ENCODE results near the gene MUC6. TPM values are rescaled to one million over a fixed set of nuclear protein-coding genes. Genes with fewer than 3 reads are reported as not detected.

MUC6 gene
- total and polyA plus RNA-seq, 8 donors: 25.5 to 239 (median 94.3) TPM

GRCh38 chr11:1067812-1068496 lies 31.4 kb upstream of the MUC6 start:
- 57 to 64% methylated on average over 8 of the region's 8 CpGs for WGBS, 2 donors

GRCh38 chr11:1064167-1064566 lies 27.6 kb upstream of the MUC6 start:
- 61 to 70% methylated on average over 3 of the region's 3 CpGs for WGBS, 2 donors
- TF ChIP-seq CTCF (IDR thresholded peaks at IDR 0.05): no peak
- ATAC-seq (peak in 2 of 4 donors; percentile 36 to 42), DNase-seq (no peak), FAIRE-seq (no peak)
- intact Hi-C loops (cut with DNase I): no loop called here
- H3K36me3 ChIP-seq: no peaks in the 10 kb centered on the region
- H3K9me3 ChIP-seq: no peaks in the 10 kb centered on the region
- no peak overlapping the region for H3K27ac ChIP-seq
- no peaks in the 10 kb centered on the region for H3K4me1 ChIP-seq
- H3K27me3 ChIP-seq: no peaks in the 10 kb centered on the region
- no peak overlapping the region for H3K4me3 ChIP-seq

More at GRCh38 chr11:1067812-1068496, 31.4 kb upstream of the MUC6 start:
- Histone ChIP-seq H3K9me3 (no peaks in the 10 kb centered on the region), H3K27ac (no peak overlapping the region), H3K27me3 (no peaks in the 10 kb centered on the region), H3K4me3 (no peak overlapping the region), H3K4me1 (peaks cover 0 to under 1% (median 0%) of the 10 kb centered on the region in 3 donors), H3K36me3 (no peaks in the 10 kb centered on the region)
- intact Hi-C loops (cut with DNase I): no loop called here
- FAIRE-seq (no peak), DNase-seq (no peak), ATAC-seq (no peak)
- TF ChIP-seq CTCF (IDR thresholded peaks at IDR 0.05): no peak

GRCh38 chr11:1062075-1062820 lies 25.7 kb upstream of the MUC6 start:
- no peaks in the 10 kb centered on the region for H3K27me3 ChIP-seq
- peak in 1 of 4 donors; percentile 30 for ATAC-seq
- H3K27ac ChIP-seq: no peak overlapping the region
- no peak for FAIRE-seq
- no peak for DNase-seq
- no peaks in the 10 kb centered on the region for H3K9me3 ChIP-seq
- no peak for TF ChIP-seq CTCF (IDR thresholded peaks at IDR 0.05)
- WGBS, 2 donors: 72 to 74% methylated on average over 9 of the region's 9 CpGs
- H3K4me3 ChIP-seq: no peak overlapping the region
- no peaks in the 10 kb centered on the region for H3K36me3 ChIP-seq
- intact Hi-C loops (cut with DNase I): no loop called here
- no peaks in the 10 kb centered on the region for H3K4me1 ChIP-seq

- intact Hi-C loops (cut with DNase I): no loop called here
- WGBS, 2 donors: 63 to 72% methylated on average over 18 of the region's 18 CpGs
- Histone ChIP-seq H3K27me3 (no peaks in the 10 kb centered on the region), H3K36me3 (no peaks in the 10 kb centered on the region), H3K9me3 (no peaks in the 10 kb centered on the region), H3K4me1 (no peaks in the 10 kb centered on the region), H3K27ac (no peak overlapping the region), H3K4me3 (no peak overlapping the region)
- DNase-seq: peak in 4 of 6 donors; percentile 14 to 44 (median 24)
- ATAC-seq: peak in 3 of 4 donors; percentile 59 to 74 (median 71)
- no peak for TF ChIP-seq CTCF (IDR thresholded peaks at IDR 0.05)
- FAIRE-seq: no peak
Observed at GRCh38 chr11:1060852-1061616, 24.5 kb upstream of the MUC6 start.
